AG08396 (cell line): ENCODE data around the gene ADCY4.
"Not testable (repeated sequence)": the region's sequence is repeated elsewhere in the genome, so short reads cannot be mapped to it uniquely, and the experiment has no call there.

Experiments used
- DNase-seq: peaks from one replicate; pipeline ENCODE4 v3.0.0; 2012; ENCODE audit warnings: low spot score, mixed read lengths

ADCY4 gene

DNA sequence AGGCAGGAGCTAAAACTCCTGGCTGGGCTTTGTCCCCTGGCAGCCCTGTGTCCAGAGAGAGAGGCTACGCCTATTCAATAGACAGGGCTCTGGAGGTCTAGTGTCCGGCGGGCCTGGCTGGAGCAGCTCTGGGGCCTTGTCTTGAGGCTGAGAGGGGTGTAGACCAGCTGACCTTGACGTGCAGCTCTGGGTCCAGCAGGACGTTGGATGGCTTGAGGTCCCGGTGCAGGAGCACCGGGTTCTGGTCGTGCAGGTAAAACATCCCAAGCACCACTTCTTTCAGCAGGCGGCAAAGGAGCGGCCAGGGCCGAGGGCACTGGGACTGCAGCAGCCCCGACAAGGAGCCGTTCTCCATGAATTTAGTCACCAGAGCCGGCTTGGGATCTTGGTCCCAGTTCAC is 4.0 kb upstream of the ADCY4 start:
- DNase-seq = no peak

DNA sequence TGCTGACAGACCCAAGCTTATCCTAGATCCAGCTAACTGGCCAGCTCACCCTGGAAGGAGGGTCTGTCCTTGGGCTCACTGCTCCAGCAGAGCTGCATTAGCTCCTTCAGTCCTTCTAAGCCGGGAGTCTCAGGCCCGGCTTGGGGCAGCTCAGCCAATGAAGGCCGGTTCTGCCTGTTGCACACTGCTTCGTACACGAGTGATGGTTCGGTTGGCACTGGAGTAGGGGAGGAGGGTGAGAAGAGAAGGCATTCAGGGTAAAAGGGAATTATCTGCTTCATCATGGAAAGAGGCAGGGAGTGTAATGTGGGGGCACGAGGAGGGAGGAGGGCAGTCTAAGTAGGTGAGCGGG is 2.9 kb upstream of the ADCY4 start:
- no peak for DNase-seq

DNA sequence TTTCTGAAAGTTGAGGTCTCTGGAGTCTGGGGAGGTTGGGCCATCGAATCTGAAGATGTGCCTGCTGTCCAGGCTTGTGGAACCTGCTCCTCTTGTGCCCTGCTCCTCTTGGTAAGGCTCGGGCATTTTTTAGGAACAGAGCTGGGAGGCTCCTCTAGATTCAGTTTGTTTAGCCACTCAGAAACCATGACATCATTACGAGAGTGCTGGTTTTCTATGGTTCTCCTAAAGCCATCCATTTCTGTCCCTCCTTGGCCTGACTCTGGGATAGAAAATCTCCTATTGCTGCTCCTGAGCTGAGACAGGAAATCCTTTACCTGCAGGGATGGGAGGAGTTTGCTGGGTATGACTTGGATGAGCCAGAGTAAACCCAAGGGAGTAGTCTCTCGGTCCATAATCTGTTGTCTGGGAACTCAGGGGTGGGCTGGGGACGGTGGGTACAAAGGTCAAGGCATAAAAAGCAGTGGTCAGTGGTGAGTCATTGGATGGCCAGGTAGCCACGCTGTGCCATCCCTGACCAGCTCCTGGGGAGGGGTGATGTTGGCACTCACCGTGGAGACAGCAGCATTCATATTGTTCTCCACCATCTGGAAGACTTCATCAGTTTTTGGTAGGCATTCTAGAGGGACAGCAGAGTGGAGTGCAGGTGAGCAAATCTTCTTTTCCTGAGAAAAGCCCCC is 2.4 kb upstream of the ADCY4 start:
- DNase-seq = no peak

DNA sequence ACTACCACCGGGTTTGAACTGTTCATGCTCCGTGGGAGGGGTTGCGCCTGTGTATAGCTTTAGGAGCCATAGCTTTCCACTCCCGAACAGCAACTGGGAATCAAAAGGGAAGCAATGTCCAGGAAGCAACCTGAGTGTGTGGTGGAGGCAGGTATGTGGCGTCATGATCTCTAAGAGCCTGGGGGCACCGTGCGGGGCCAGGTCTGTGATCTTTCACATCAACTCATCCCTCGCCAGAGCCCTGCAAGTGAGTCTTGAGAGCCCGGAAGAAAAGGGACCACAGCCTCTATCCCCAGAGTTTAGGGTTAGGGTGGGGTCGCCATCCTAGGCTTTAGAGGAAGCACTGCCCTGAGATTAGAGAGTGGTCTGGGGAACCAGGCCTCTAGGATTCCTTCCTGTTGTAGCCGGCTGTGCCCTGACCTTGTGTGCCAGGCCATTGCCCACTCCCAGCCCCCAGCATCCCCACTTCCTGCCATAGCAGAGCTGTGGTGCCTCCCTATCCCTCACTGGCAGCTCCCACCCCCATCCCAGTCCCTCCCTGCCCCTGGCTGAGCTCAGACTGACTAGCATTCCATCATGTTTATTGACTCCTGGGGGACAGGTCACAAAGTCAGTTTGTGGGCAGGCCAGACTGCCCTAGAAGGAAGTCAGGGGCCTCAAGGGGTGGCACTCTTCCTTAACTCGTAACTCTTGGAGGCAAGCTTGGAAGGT is 745 bp upstream of the ADCY4 start:
- DNase-seq = no peak

DNA sequence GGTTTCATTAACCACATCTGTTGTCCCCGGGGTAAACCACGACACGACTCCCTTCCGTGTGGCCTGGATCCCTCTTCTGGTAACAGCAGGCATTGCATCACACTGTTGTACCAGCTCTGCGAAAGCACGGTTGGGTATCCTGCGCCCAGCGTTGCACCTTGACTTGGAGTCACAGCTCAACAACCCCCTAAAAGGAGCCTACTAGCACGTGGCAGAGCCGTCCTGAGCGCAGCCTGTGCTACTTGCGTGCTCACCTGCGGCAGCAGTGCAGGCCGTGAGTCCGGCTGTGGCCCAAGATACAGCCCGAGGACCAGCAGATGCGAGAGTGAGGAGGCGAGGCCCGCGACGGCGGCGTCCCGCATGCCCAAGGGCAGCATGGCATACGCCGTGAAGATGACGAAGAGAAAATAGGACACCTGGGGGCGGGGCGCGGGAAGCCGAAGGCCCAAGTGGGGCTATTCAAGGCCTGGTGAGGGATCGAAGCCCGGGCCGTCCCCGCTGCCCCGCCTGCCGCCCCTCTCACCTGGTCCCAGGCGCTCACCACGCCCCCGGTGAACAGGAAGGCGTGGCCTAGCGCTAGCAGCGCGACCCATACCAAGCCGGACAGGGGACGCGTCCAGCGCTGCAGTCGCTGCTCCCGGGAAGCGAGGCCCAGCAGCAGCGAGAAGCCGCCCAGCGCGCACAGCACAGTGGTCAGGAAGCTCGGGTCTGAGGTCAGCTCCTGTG is 2.4 kb downstream of the ADCY4 start:
- peak; percentile 87 for DNase-seq

DNA sequence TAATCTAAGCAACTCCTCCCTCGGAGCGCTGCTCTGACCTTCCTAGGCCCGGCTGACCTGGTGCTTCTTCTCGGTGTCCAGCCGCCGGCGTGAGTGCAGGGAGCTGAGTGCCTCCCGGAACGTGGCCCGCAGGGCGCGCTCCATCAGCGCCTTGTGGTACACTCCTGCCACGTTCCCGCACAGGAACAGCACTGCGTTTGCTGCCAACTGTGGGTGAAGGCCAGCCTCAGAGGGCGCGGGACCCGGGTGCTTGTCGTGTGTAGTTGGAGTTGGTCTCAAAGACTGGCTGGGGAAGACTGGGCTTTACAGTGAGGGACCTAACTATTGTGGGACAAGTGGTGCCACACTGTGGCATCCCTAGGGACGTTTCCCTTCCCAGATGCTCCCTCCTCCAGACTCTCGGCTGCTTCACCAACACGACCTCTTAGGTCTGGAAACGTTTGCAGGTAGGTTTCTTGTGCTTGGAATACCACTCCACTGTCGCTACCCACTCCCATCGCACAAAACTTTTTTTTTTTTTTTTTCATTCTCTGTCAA is 3.1 kb downstream of the ADCY4 start:
- DNase-seq = no peak

DNA sequence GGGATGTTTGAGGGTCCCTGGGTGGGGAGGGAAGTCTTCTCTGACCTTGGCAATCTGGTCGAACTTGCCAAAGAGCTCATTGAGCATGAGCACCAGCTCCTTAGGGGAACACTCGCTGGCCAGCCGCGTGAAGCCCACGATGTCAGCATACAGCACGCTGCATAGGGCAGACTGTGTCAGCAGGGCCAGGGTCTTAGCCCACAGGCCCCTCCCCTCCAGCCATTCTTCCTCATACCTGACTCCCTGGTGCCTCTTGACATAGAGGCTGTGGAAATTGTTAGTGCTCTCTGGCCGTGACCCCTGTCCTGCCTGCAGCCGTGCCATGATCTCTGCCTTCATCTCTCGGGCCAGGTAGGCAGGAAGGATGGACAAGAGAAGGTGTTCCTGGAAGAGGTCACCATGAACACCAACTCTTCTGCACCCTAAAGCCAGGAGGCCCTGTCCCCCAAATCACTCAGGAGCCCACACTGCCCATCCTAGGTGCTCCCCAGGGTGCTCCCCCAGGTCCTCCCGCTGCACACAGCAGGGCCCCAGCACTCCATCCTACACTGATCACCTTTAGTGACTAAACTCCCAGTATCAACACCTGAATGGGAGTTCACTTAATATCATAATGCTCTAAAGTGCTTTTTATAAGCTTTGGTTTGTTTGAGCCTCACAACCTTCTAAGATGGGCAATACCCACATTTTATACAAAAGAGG is 3.7 kb downstream of the ADCY4 start:
- no peak for DNase-seq

DNA sequence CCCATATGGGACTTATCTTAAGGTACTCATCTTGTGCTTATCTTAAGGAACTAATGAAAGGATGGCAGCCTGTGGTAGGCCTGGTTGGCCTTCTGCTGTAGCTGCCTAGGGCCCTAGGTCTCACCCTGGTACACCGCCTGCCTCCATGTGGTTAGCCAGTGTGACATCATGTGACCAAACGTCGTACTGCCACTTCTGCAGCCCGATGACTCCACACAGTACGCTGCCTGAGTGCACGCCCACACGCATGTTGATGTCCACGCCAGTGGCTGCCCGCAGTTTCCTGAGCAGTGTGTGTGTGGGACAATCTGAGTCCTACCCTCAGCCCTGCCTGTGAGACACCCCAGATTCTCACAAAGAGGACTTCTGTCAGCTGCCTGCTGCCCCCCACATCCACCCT is 5.1 kb downstream of the ADCY4 start:
- DNase-seq = no peak

DNA sequence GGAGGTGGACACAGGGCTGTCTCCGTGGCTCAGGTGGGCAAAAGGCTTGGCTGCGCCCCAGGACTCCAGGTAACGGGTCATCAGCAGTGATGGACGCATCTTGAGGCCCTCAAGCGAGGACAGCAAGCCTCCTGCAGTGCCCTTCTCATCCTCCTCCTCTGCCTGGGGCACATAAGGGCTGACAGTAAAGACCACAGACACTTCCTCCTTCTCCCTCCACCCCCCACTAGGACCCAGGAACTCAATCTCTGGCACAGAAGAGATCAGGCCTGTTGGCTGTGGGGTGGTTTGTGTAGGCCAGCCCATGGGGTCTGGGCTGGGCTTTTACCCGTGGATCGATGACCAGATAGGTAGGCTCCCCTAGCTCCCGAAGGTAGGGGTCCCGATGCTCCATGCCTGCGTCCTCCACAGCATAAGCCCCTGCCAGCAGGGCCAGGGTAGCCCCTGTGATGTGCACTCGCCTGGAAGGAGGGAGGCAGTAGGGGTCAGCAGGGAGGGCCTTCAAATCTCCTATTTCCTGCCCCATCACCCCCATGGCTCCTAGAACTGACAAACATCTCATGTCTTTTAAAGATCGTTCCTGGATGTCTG is 5.7 kb downstream of the ADCY4 start:
- DNase-seq = no peak

DNA sequence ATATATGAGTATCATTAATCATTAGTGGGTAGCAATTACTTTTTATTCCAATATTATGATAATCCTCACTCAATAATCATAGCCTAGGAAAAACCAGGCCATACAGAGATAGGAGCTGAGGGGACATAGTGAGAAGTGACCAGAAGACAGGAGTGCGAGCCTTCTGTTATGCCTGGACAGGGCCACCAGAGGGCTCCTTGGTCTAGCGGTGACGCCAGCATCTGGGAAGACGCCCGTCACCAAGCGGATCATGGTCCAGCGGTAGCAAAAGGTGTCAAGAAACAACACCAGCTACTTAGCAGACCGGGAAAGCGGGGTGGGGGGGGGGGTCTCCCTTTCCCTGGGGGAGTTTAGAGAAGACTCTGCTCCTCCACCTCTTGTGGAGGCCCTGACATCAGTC is 7.0 kb downstream of the ADCY4 start:
- DNase-seq = not testable (repeated sequence)

DNA sequence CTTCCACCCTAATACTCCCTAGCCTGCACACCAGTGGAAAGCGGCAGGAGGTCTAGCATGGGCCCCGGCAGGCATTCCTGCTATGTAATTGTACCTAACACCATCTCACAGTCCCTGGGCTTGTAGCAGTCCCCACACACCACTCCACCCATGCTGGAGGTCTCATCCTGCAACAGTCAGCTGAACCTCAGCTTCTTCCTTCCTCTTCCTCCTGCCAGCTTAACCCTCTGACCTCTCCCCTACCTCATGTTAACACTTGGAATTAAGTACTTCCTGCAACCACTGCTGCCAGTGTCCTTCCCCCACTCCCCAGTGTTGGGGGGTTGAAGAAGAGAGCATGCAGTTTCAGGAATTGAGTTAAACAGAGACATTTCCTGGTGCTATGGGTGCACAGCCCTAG is 7.6 kb downstream of the ADCY4 start:
- DNase-seq = no peak

DNA sequence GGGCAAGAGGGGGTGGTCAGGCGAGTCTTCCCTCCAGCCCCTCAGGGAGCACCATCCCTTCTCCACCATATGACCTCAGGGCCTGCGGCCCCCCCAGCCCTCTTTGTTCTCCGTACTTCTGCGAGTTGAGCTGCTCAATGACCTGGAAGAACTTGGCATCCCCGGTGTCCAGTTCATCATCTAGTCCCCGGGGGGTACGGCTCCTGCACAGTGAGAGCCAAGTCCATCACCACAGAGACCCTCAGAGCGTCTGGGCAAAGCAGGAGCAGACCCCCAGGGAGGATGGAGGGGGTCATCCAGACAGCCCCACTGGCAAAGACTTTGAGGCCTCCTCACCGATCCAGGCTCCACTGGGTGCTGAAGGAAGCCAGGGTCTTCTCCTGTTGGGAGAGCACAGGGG is 8.9 kb downstream of the ADCY4 start:
- DNase-seq = no peak

DNA sequence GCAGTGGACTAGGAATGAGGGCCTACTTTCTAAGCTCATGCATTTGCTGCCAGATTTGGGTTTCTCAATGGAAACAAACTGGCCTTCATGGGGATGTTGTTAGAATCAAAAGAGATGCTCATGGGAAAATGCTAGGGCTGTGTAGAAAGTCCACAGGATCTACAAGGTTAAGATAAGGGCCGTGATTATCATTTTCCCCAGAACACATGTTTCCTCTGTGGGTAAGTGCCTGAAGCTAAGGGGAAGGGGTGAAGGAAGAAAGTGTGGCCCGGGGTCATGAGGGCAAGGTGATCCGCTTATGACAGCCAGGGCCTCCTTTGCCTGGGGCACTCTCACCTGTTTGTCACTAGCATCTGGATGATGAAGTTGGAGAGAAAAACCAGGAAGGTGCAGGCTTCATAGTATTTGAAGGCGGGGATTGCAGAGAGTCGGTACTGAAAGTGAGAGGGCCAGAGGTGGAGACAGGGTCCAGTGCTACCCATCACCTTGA is 9.8 kb downstream of the ADCY4 start:
- no peak for DNase-seq

DNA sequence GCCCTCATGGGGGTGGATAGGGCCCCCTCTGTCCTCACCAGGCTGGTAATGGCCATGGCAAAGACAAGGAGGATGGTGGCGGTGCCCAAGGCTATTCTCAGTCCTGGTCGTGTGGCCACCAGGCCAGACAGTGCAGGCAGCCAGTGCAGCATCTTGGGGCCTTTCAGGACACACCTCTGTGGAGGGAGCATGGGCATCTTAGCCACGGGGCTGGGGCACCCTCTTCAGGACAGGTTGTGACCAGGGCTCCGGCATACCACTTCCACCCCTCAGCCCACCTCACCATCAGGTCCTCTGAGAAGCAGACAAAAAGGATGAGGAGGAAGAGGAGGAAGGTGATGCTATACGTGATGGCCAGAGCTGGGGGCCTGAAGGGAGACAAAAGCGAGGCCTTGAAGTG is 10.8 kb downstream of the ADCY4 start:
- no peak for DNase-seq

DNA sequence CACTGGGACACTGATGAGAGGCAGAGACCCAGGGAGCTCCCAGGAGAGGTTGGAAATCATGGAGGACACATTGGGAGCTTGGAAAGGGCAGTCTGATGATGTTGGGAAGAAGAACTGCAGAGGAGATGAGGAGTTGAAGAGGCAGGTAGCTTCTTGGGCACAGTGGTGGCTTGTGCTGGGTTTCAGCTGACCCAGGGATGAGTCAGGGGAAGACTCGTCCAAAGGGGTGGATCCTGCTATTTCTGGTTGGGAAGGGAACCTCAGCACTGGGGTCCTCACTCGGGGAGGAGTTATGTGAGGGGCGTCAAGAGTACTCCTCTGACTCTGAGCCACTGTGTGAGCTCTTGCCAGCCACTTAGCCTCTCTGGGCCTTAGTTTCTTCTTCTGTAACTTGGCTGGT is 11.5 kb downstream of the ADCY4 start:
- DNase-seq = no peak

DNA sequence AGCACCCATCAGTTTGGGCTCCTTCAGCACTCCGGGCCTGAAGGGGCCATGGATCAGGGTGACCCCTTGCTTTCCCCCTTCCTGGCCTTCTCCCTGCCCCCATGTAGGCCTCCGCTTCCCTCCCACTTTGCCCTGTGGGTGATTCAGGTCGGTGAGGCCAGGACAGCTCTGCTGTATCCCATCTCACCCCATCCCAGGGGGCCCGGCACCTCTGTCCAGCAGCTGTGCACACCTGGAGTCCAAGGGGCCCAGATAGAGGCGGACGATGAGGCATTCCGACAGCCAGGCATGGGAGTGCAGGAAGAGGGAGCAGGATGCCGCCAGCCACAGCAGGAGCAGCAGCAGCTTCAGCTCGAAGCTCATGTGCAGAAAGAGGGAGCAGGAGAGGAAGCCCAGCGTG is 12.2 kb downstream of the ADCY4 start:
- no peak for DNase-seq

DNA sequence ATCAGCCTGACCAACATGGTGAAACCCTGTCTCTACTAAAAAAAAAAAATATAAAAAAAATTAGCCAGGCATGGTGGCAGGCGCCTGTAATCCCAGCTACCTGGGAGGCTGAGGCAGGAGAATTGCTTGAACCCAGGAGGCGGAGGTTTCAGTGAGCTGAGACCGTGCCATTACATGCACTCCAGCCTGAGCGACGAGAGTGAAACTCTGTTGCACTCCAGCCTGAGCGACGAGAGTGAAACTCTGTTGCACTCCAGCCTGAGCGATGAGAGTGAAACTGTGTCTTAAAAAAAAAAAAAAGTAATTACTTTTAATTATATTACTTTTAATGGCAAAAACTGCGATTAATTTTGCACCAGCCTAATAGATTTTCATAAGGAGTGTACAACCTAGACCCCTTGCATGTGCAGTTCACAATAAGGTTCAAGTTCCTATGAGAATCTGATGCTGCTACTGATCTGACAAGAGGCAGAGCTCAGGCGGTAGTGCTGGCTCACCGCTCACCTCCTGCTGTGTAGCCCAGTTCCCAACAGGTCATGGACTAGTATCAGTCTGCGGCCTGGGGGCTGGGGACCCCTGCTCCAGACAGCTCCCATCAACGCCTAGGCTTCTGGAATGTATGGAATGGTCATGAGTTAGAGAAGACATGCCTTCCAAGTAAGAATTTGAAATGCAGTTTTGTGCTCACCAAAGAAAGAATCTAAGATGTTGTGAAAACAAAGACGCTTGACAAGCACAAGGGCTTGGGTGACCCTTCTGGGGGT is 13.5 kb downstream of the ADCY4 start:
- no peak for DNase-seq

DNA sequence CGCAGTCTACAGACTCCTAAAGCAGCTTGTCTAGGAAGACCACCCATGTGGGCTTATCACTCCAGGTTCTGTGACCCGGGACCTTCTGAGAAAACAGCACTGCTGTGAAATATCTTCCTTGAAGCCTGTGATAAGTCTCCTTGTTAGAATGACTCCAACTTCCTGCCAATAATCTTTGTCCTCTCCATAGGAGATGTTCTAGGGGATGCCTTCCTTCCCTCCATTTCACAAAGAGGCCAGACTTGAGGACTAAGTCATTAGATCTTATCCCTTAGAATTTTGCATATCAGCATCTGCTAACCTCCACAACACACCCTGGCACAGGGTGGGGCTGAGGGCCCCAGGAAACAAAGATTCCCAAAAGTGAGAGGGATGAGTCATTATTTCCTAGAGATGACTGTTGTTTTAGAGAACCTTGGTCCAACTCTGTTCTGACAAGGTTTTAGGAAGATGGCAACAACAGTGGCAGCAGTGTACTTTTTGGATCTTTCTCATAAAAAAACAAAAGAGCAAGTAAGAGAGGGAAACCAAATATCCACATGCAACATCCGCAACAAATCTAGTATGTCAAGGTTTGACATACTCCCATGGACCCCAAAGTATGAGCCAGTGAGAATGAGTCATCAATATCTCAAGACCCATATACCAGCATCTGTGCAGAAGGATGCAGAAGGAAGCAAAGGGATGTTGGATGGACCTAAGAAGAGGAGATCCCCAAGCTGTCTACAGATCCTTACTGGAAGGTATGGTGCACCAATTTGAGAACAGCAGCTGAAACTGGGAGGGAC is 17.5 kb downstream of the ADCY4 start:
- peak; percentile 59 for DNase-seq

DNA sequence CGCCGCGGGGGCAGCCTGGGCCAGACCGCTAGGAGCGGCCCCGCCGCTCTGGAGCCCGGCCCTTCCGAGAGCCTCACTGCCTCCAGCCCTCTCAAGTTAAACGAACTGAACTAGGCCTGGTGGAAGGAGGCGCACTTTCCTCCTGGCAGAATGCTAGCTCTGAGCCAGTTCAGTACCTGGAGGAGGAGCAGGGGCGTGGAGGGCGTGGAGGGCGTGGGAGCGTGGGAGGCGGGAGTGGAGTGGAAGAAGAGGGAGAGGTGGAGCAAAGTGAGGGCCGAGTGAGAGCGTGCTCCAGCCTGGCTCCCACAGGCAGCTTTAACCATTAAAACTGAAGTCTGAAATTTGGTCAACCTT is 18.3 kb downstream of the ADCY4 start:
- DNase-seq = no peak

DNA sequence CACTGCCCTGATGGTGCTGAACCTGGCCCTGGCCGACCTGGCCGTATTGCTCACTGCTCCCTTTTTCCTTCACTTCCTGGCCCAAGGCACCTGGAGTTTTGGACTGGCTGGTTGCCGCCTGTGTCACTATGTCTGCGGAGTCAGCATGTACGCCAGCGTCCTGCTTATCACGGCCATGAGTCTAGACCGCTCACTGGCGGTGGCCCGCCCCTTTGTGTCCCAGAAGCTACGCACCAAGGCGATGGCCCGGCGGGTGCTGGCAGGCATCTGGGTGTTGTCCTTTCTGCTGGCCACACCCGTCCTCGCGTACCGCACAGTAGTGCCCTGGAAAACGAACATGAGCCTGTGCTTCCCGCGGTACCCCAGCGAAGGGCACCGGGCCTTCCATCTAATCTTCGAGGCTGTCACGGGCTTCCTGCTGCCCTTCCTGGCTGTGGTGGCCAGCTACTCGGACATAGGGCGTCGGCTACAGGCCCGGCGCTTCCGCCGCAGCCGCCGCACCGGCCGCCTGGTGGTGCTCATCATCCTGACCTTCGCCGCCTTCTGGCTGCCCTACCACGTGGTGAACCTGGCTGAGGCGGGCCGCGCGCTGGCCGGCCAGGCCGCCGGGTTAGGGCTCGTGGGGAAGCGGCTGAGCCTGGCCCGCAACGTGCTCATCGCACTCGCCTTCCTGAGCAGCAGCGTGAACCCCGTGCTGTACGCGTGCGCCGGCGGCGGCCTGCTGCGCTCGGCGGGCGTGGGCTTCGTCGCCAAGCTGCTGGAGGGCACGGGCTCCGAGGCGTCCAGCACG is 18.9 kb downstream of the ADCY4 start:
- DNase-seq = peak; percentile 47
